GM19452 (cell line): ENCODE results near the gene DPH7.
"Not testable (repeated sequence)": the region's sequence is repeated elsewhere in the genome, so short reads cannot be mapped to it uniquely, and the experiment has no call there.

Experiments
- ATAC-seq: cut with Tn5 transposase; IDR thresholded peaks from one replicate; pipeline ENCODE4 v1.9.1; 2021; ENCODE audit not compliant: unreplicated experiment

The DPH7 gene

GRCh38 chr9:137550958-137551263 lies 27.8 kb downstream of the DPH7 start:
- not testable (repeated sequence) for ATAC-seq

GRCh38 chr9:137550231-137550621 lies 28.5 kb downstream of the DPH7 start, which contains the start of gene PNPLA7:
PNPLA7 (minus strand) TSS chr9:137550402; CDS start chr9:137550197, 205 bp downstream.
- ATAC-seq, result no peak

GRCh38 chr9:137547687-137548543 lies 30.8 kb downstream of the DPH7 start:
- no peak for ATAC-seq

GRCh38 chr9:137545123-137545522 lies 33.6 kb downstream of the DPH7 start:
- no peak for ATAC-seq

- no peak for ATAC-seq
Measured at GRCh38 chr9:137544176-137544760, 34.5 kb downstream of the DPH7 start.

GRCh38 chr9:137543237-137543963 lies 35.3 kb downstream of the DPH7 start:
- no peak for ATAC-seq

- ATAC-seq, result no peak
Measured at GRCh38 chr9:137542486-137542885, 36.2 kb downstream of the DPH7 start.

GRCh38 chr9:137540536-137540935 lies 38.2 kb downstream of the DPH7 start:
- ATAC-seq, result no peak

GRCh38 chr9:137538058-137538457 lies 40.7 kb downstream of the DPH7 start:
- no peak for ATAC-seq

GRCh38 chr9:137536594-137537131 lies 42.1 kb downstream of the DPH7 start:
- ATAC-seq, result not testable (repeated sequence)

GRCh38 chr9:137535120-137535428 lies 43.7 kb downstream of the DPH7 start:
- ATAC-seq, result no peak

GRCh38 chr9:137534256-137535119 lies 44.2 kb downstream of the DPH7 start:
- ATAC-seq, result no peak

GRCh38 chr9:137532891-137533468 lies 45.7 kb downstream of the DPH7 start:
- ATAC-seq, result not testable (repeated sequence)

- ATAC-seq, result no peak
Measured at GRCh38 chr9:137531099-137531765, 47.5 kb downstream of the DPH7 start.

GRCh38 chr9:137530331-137530730 lies 48.4 kb downstream of the DPH7 start:
- no peak for ATAC-seq

- no peak for ATAC-seq
Measured at GRCh38 chr9:137524981-137525317, 53.8 kb downstream of the DPH7 start.

- ATAC-seq, result no peak
Measured at GRCh38 chr9:137524161-137524980, 54.4 kb downstream of the DPH7 start.

- no peak for ATAC-seq
Measured at GRCh38 chr9:137522746-137523455, 55.8 kb downstream of the DPH7 start.
